BJ (cell line): Measurements from ENCODE around the gene SERF2. TPM values are rescaled to one million over a fixed set of nuclear protein-coding genes. Genes with fewer than 3 reads are reported as not detected.

Experiments used
- CTCF ChIA-PET: fragments of 350-600 bp; formaldehyde crosslinking; extraction: SDS; loops from one replicate; lab custom pipeline; 2021; ENCODE audit warnings: antibody characterized with exemption, inconsistent platforms; lab: Yijun Ruan, JAX
- POLR2A ChIA-PET: fragments of 300-600 bp; sonication (Branson Sonifier 250); formaldehyde crosslinking; extraction: SDS; loops from one replicate; lab custom pipeline; 2021; ENCODE audit warnings: antibody characterized with exemption; lab: Charles Lee
- DNase-seq: peaks from one replicate; pipeline ENCODE4 v3.0.0-alpha.2; 2011; ENCODE audit warnings: low read depth
- H3K27me3 ChIP-seq: 2 replicates; pipeline ENCODE4 v1.6.0; 2011; ENCODE audit warnings: low read length; ENCODE audit not compliant: control insufficient read depth, insufficient read depth
- H3K36me3 ChIP-seq: 2 replicates; pipeline ENCODE4 v1.5.1; 2011; ENCODE audit warnings: low read length; ENCODE audit not compliant: control insufficient read depth, insufficient read depth
- H3K4me3 ChIP-seq: 2 replicates; pipeline ENCODE4 v1.5.1; 2011; ENCODE audit warnings: low read depth, mild to moderate bottlenecking, control low read depth, low read length
- polyA plus RNA-seq: library from polyadenylated mRNA; depleted of rRNA; stranded (reverse); fragments of >200 nt; gene quantifications from 2 replicates; pipeline ENCODE4 v1.2.3, GENCODE V29; 2011
- TF ChIP-seq, protein P1 (sequence below): IDR thresholded peaks from 2 replicates; pipeline ENCODE4 v1.5.1; 2011; ENCODE audit warnings: low read depth, mild to moderate bottlenecking, control low read depth, inconsistent platforms, low read length, moderate library complexity; ENCODE audit not compliant: insufficient read depth

Gene SERF2
- polyA plus RNA-seq, 1 experiment = 848 TPM

DNA sequence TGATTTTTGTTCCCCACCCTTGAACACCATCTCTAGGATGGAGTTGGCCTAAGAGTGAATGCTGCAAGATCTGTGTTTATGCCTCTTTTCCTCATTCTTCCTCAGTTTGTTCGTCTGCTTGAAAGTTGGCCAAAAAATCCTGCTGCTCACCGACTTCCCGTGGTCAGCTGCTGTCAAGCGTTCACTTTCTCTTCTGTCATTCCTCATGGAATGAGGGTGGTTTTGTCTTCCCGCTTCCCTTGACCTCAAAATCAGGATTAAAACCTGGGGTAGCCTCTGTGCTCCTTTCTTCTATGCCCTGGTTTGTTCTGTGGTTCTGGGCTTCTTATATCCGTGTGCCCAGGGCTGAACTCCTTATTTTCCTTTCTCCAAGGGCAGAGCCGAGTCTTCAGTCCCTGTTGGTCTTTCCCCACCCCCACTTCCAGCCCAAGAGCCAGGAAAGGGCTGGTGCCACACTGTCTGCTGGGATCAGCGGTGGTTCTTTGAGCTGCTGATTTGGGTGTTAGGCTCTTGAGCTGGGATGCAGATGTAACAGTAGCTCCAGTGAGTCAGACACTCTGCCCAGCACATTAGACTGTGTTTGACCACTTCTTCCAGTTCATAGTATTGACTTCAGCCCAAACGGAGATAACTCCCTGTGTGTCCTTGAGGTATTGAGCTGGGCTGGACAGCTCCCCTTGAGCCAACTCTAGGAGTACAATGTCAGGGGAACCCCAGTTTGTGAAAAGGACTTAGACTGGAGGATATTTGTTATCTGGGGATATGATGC is 2.3 kb downstream of the SERF2 start:
- TF ChIP-seq, protein P1, sequence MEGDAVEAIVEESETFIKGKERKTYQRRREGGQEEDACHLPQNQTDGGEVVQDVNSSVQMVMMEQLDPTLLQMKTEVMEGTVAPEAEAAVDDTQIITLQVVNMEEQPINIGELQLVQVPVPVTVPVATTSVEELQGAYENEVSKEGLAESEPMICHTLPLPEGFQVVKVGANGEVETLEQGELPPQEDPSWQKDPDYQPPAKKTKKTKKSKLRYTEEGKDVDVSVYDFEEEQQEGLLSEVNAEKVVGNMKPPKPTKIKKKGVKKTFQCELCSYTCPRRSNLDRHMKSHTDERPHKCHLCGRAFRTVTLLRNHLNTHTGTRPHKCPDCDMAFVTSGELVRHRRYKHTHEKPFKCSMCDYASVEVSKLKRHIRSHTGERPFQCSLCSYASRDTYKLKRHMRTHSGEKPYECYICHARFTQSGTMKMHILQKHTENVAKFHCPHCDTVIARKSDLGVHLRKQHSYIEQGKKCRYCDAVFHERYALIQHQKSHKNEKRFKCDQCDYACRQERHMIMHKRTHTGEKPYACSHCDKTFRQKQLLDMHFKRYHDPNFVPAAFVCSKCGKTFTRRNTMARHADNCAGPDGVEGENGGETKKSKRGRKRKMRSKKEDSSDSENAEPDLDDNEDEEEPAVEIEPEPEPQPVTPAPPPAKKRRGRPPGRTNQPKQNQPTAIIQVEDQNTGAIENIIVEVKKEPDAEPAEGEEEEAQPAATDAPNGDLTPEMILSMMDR = no peak
- DNase-seq = no peak
- Histone ChIP-seq H3K27me3 (no peaks in the 10 kb centered on the region), H3K36me3 (peaks cover 25% of the 10 kb centered on the region), H3K4me3 (no peak overlapping the region)
- CTCF ChIA-PET = interaction anchor here (2.8 kb wide), 1 partner anchor 17 kb away, joined by 11 read pairs; the partner anchor contains the start of gene ELL3
- POLR2A ChIA-PET = no interaction called here

- TF ChIP-seq, protein P1 = no peak
- no peak overlapping the region for H3K4me3 ChIP-seq
- H3K36me3 ChIP-seq = peaks cover 29% of the 10 kb centered on the region
- no peaks in the 10 kb centered on the region for H3K27me3 ChIP-seq
- CTCF ChIA-PET = interaction anchor here (1.6 to 2.8 kb wide), 2 partner anchors 18 to 25 kb away, joined by 5 to 11 read pairs; partner anchors contain the start of gene ELL3
- DNase-seq = no peak
- POLR2A ChIA-PET = no interaction called here
These were observed 3.1 kb downstream of the SERF2 start for GRCh38 chr15:43795197-43795596.

- no peak overlapping the region for H3K4me3 ChIP-seq
- peaks cover 29% of the 10 kb centered on the region for H3K36me3 ChIP-seq
- ChIA-PET POLR2A (no interaction called here), CTCF (interaction anchor here (1.6 kb wide), 1 partner anchor 26 kb away, joined by 5 read pairs; no protein-coding TSS in a partner anchor)
- no peaks in the 10 kb centered on the region for H3K27me3 ChIP-seq
- DNase-seq = no peak
- TF ChIP-seq, protein P1 = no peak
These were observed 3.9 kb downstream of the SERF2 start for GRCh38 chr15:43795997-43796396.

DNA sequence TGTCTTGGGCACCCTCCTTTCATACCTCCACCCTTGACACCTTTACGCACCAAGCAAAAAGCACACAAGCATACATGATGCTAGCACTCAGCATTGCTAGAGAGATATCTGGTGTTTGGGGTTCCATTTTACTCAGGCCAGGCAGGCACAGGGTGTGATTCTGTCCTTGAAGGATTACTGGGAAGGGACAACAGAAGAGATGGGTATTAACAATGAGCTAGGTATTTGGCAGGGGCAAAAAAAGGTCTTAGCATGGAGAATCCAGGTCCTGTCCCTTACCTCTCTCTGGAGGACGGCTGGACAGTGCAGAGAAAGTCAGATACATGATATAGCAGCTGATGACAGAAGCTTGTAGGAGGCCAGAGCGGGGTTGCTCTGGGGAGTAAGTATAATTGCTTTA is 4.4 kb downstream of the SERF2 start:
- no peak overlapping the region for H3K4me3 ChIP-seq
- no peak for DNase-seq
- ChIA-PET CTCF (interaction anchor here (1.1 to 1.6 kb wide), 2 partner anchors 8 to 27 kb away, joined by 5 read pairs; no protein-coding TSS in a partner anchor), POLR2A (interaction anchor here (0.6 kb wide), 1 partner anchor 20 kb away, joined by 8 read pairs; no protein-coding TSS in a partner anchor)
- peaks cover 29% of the 10 kb centered on the region for H3K36me3 ChIP-seq
- H3K27me3 ChIP-seq = no peaks in the 10 kb centered on the region
- TF ChIP-seq, protein P1 = no peak

DNA sequence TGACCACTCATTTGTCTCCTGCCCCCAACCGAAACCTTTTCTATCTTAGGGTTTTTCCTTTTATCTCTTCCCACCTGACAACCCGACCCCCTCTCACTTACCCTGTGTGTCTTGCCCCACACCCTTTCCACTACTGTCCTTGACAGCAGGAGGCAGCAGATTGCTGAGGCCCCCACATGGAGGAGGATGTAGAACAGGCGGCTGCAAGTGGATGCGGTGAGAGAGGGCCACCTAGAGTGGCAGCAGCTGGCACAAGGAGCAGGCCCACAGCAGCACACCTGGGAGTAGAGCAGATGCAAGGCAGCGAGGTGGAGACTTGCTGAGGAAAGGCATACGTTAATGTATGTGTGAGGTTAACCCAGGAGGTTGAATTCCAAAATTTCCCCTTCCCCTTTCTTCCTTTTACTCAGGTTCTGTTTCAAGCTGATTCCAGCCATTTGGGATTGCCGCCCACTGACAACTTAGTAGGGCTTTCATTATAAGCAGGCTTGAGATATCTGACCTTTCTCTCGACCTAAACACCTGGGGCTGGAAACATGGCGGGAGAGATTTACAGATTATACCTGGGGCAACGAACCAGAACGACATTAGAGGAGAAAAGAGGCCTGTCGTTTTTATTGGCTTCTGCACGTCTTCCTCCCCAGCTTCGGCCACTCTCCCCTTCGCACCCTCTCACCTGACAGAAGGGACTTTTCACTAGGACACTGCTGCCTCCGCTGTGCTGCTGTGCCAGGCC is 7.3 kb downstream of the SERF2 start:
- peaks cover 19% of the 10 kb centered on the region for H3K36me3 ChIP-seq
- CTCF ChIA-PET = interaction anchor here (1.2 to 1.5 kb wide), 2 partner anchors 8 to 23 kb away, joined by 3 to 4 read pairs; partner anchors contain the start of gene ELL3

More for the DNA sequence above, 7.3 kb downstream of the SERF2 start:
- Histone ChIP-seq H3K4me3 (no peak overlapping the region), H3K27me3 (no peaks in the 10 kb centered on the region)
- TF ChIP-seq, protein P1 = no peak
- DNase-seq = no peak
- POLR2A ChIA-PET = no interaction called here
